Body of pancreas (tissue), 4 donors: Measurements from ENCODE around the gene DDX10. TPM values are rescaled to one million over a fixed set of nuclear protein-coding genes. Genes with fewer than 3 reads are reported as not detected.
"Not testable (repeated sequence)": the region's sequence is repeated elsewhere in the genome, so short reads cannot be mapped to it uniquely, and the experiment has no call there.

Experiments used
- ATAC-seq: fragments of 150-250 bp; one replicate; pipeline ENCODE4 v1.9.1; 2016
- DNase-seq, 4 donors: peaks; one replicate each; pipeline ENCODE4 v3.0.0-alpha.2; 2019
- H3K27ac ChIP-seq, 4 donors: fragments of 200-600 bp; sonication (generic); 1 replicate in 3 of 4; 2 replicates in 1 of 4; pipeline versions ENCODE4 v1.5.1 to v1.6.1; 2016 to 2019; ENCODE audit warnings: mild to moderate bottlenecking in 1 of 4, mixed read lengths in 1 of 4, moderate library complexity in 1 of 4
- H3K27me3 ChIP-seq, 2 donors: fragments of 200-600 bp; sonication (generic); one replicate each; pipeline ENCODE4 v1.6.0; 2016; ENCODE audit warnings: mild to moderate bottlenecking in 1 of 2
- H3K36me3 ChIP-seq, 2 donors: fragments of 200-600 bp; sonication (generic); replicated peaks in 1 of 2; 2 replicates each; pipeline ENCODE4 v1.5.1; 2016; ENCODE audit warnings: low read depth in 2 of 2; ENCODE audit not compliant: insufficient read depth in 1 of 2
- H3K4me1 ChIP-seq: fragments of 200-600 bp; sonication (generic); one replicate; pipeline ENCODE4 v1.6.0; 2016
- H3K4me3 ChIP-seq, 2 donors: fragments of 200-600 bp; sonication (generic); 1 replicate in 1 of 2; 2 replicates in 1 of 2; pipeline ENCODE4 v1.5.1; 2016 to 2019
- H3K9me3 ChIP-seq, 3 donors: fragments of 200-600 bp; sonication (generic); 1 replicate in 2 of 3; 2 replicates in 1 of 3; pipeline ENCODE4 v1.5.1; 2016
- CTCF ChIP-seq, 7 experiments: fragments of 450-650 bp in 4 of 7; fragments of 200-600 bp in 3 of 7; sonication (generic) in 3 of 7; IDR thresholded peaks; one replicate each; pipeline ENCODE4 v1.5.1; 2016 to 2019; ENCODE audit warnings: antibody characterized with exemption in 7 of 7
- POLR2A ChIP-seq, 3 donors: fragments of 450-650 bp; IDR thresholded peaks; one replicate each; pipeline ENCODE4 v1.6.1; 2016; ENCODE audit warnings: antibody characterized with exemption in 3 of 3, mild to moderate bottlenecking in 2 of 3
- WGBS, 2 donors: methylation state at CpG; one replicate each; pipeline ENCODE4 v1.1.5; 2017; 5-methylcytosine and 5-hydroxymethylcytosine counted together
- intact Hi-C: fragments of 100-400 bp; cut with DNase I; formaldehyde crosslinking; loops from one replicate; pipeline ENCODE4 v1.15.1; 2023
- total RNA-seq, 2 donors: library from RNA; depleted of rRNA; stranded (reverse); fragments of >200 nt; gene quantifications; one replicate each; pipeline ENCODE4 v1.1.0, GENCODE V29; 2016

Gene DDX10
- total RNA-seq, 2 donors from 2014 or later: 11.7 to 18.5 TPM

DNA sequence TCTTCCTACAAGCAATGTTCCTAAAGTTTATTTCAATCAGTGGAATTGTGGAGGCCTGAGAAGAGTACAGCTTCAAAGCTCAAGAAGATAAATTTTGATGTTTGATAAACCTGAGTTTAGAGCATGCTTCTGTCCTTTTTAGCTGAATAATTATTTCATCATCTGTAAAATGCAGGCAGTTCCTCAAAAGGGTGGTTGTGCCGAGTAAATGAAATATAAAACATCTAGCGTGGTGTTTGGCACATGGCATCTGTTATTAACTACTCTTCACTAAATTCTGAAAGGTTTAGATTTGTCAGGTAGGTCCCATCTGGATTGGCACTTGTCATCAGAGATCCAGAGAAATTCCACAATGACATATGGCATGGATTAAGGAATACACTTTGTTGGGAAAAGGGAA, 155.1 kb downstream of the DDX10 start:
- ATAC-seq (no peak), DNase-seq (no peak)
- Histone ChIP-seq H3K4me3 (no peak overlapping the region), H3K36me3 (no peaks in the 10 kb centered on the region), H3K27ac (no peak overlapping the region), H3K27me3 (no peaks in the 10 kb centered on the region), H3K4me1 (peaks cover 23% of the 10 kb centered on the region), H3K9me3 (no peaks in the 10 kb centered on the region)
- WGBS, 2 donors: 86 to 97% methylated on average over 2 of the region's 2 CpGs
- intact Hi-C loops: no loop called here
- TF ChIP-seq POLR2A (IDR thresholded peaks at IDR 0.05): no peak
- TF ChIP-seq CTCF (IDR thresholded peaks at IDR 0.05): no peak

DNA sequence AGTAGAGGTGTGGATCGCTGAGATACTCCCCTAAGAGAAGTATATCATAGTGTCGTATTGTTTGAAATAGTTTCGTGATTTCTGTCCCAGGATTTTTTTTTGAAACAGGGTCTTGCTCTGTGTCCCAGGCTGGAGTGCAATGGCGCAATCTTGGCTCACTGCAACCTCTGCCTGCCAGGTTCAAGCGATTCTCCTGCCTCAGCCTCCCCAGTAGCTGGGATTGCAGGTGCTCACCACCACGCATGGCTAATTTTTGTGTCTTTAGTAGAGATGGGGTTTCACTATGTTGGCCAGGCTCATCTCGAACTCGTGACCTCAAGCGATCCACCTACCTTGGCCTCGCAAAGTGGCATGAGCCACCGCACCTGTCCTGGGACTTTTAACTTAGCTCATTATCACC, 159.1 kb downstream of the DDX10 start:
- H3K9me3 ChIP-seq, intact Hi-C loops, H3K4me1 ChIP-seq, H3K36me3 ChIP-seq, DNase-seq, ATAC-seq, H3K4me3 ChIP-seq, H3K27ac ChIP-seq, H3K27me3 ChIP-seq: not testable (repeated sequence)
- WGBS, 2 donors: 96 to 98% methylated on average over 11 of the region's 11 CpGs

GRCh38 chr11:108824545-108824944, 159.7 kb downstream of the DDX10 start:
- Histone ChIP-seq H3K27ac (no peak overlapping the region), H3K4me3 (no peak overlapping the region), H3K27me3 (no peaks in the 10 kb centered on the region), H3K4me1 (no peaks in the 10 kb centered on the region), H3K9me3 (peaks cover 0 to under 1% (median 0%) of the 10 kb centered on the region in 3 donors), H3K36me3 (no peaks in the 10 kb centered on the region)
- ATAC-seq (no peak), DNase-seq (no peak)
- WGBS, 2 donors: 76 to 90% methylated on average over 3 of the region's 3 CpGs
- intact Hi-C loops: no loop called here
- TF ChIP-seq CTCF (IDR thresholded peaks at IDR 0.05) (no peak), POLR2A (IDR thresholded peaks at IDR 0.05) (no peak)

GRCh38 chr11:108825381-108825780, 160.5 kb downstream of the DDX10 start:
- 92 to 93% methylated on average over 1 of the region's 1 CpG for WGBS, 2 donors
- H3K9me3 ChIP-seq: peaks cover 0 to 7% (median 0%) of the 10 kb centered on the region in 3 donors
- H3K4me1 ChIP-seq: no peaks in the 10 kb centered on the region
- no peaks in the 10 kb centered on the region for H3K36me3 ChIP-seq
- H3K27ac ChIP-seq: no peak overlapping the region
- no peak for ATAC-seq
- no peak for TF ChIP-seq POLR2A (IDR thresholded peaks at IDR 0.05)
- TF ChIP-seq CTCF (IDR thresholded peaks at IDR 0.05): no peak
- H3K27me3 ChIP-seq: no peaks in the 10 kb centered on the region
- no peak overlapping the region for H3K4me3 ChIP-seq
- no peak for DNase-seq
- intact Hi-C loops: no loop called here

GRCh38 chr11:108826136-108826535, 161.3 kb downstream of the DDX10 start:
- DNase-seq: no peak
- TF ChIP-seq POLR2A (IDR thresholded peaks at IDR 0.05): no peak
- no peak for TF ChIP-seq CTCF (IDR thresholded peaks at IDR 0.05)
- H3K4me1 ChIP-seq: no peaks in the 10 kb centered on the region
- H3K4me3 ChIP-seq: no peak overlapping the region
- 73 to 88% methylated on average over 2 of the region's 2 CpGs for WGBS, 2 donors
- H3K27me3 ChIP-seq: no peaks in the 10 kb centered on the region
- no peak overlapping the region for H3K27ac ChIP-seq
- no peak for ATAC-seq
- no peaks in the 10 kb centered on the region for H3K36me3 ChIP-seq
- peaks cover 0 to 7% (median 0%) of the 10 kb centered on the region in 3 donors for H3K9me3 ChIP-seq
- intact Hi-C loops: no loop called here
